H9 (cell line): Measurements from ENCODE around the gene TMEM82. TPM values are rescaled to one million over a fixed set of nuclear protein-coding genes. Genes with fewer than 3 reads are reported as not detected.

Experiments
- DNase-seq: peaks from one replicate; pipeline ENCODE4 v3.0.0-alpha.2; 2017
- H2AFZ ChIP-seq: one replicate; pipeline ENCODE4 v1.6.1; 2013; ENCODE audit warnings: mild to moderate bottlenecking, low read length, control low read depth, moderate library complexity
- H2AK5ac ChIP-seq: 2 replicates; pipeline ENCODE4 v1.6.1; 2013; ENCODE audit warnings: low read length, control low read depth, mixed read lengths; ENCODE audit not compliant: insufficient read length
- H2BK120ac ChIP-seq: one replicate; pipeline ENCODE4 v1.6.1; 2013; ENCODE audit warnings: low read depth, mild to moderate bottlenecking, low read length, control low read depth, inconsistent platforms; ENCODE audit not compliant: poor library complexity, severe bottlenecking
- H2BK12ac ChIP-seq: 2 replicates; pipeline ENCODE4 v1.6.1; 2013; ENCODE audit warnings: low read length, control low read depth, mixed read lengths, low read depth; ENCODE audit not compliant: insufficient read length
- H2BK15ac ChIP-seq: 2 replicates; pipeline ENCODE4 v1.6.1; 2013; ENCODE audit warnings: low read depth, low read length, control low read depth
- H2BK20ac ChIP-seq: one replicate; pipeline ENCODE4 v1.6.1; 2013; ENCODE audit warnings: low read depth, mild to moderate bottlenecking, low read length, control low read depth, inconsistent platforms; ENCODE audit not compliant: poor library complexity, severe bottlenecking
- H2BK5ac ChIP-seq: 2 replicates; pipeline ENCODE4 v1.6.1; 2013; ENCODE audit warnings: low read length, control low read depth, mixed read lengths; ENCODE audit not compliant: insufficient read length
- H3K14ac ChIP-seq: 2 replicates; pipeline ENCODE4 v1.6.1; 2013; ENCODE audit warnings: low read length, control low read depth; ENCODE audit not compliant: insufficient read depth
- H3K18ac ChIP-seq: 2 replicates; pipeline ENCODE4 v1.6.1; 2013; ENCODE audit warnings: low read depth, mild to moderate bottlenecking, mixed read lengths, low read length, control low read depth; ENCODE audit not compliant: insufficient read length
- H3K23ac ChIP-seq: 2 replicates; pipeline ENCODE4 v1.6.1; 2013; ENCODE audit warnings: low read length, control low read depth, mixed read lengths, low read depth; ENCODE audit not compliant: insufficient read length
- H3K23me2 ChIP-seq: 2 replicates; pipeline ENCODE4 v1.6.1; 2013; ENCODE audit warnings: low read depth, mild to moderate bottlenecking, mixed read lengths, low read length, control low read depth; ENCODE audit not compliant: insufficient read length, poor library complexity, severe bottlenecking
- H3K27ac ChIP-seq: 2 replicates; pipeline ENCODE4 v1.5.1; 2013; ENCODE audit warnings: low read length, control low read depth, mixed read lengths, low read depth; ENCODE audit not compliant: insufficient read length
- H3K27me3 ChIP-seq: 2 replicates; pipeline ENCODE4 v1.6.1; 2013; ENCODE audit warnings: low read length, control low read depth, inconsistent platforms; ENCODE audit not compliant: insufficient read depth
- H3K4ac ChIP-seq: 2 replicates; pipeline ENCODE4 v1.6.1; 2013; ENCODE audit warnings: low read depth, mild to moderate bottlenecking, control low read depth, inconsistent platforms, low read length, moderate library complexity
- H3K4me1 ChIP-seq: 2 replicates; pipeline ENCODE4 v1.6.1; 2013; ENCODE audit warnings: low read length, control low read depth, inconsistent platforms; ENCODE audit not compliant: insufficient read depth
- H3K4me2 ChIP-seq: 2 replicates; pipeline ENCODE4 v1.6.1; 2013; ENCODE audit warnings: low read length, control low read depth, mixed read lengths; ENCODE audit not compliant: insufficient read length, insufficient read depth
- H3K56ac ChIP-seq: 2 replicates; pipeline ENCODE4 v1.6.1; 2013; ENCODE audit warnings: low read depth, mild to moderate bottlenecking, mixed read lengths, low read length, control low read depth; ENCODE audit not compliant: insufficient read length
- H3K79me1 ChIP-seq: 2 replicates; pipeline ENCODE4 v1.6.1; 2013; ENCODE audit warnings: low read depth, mild to moderate bottlenecking, moderate library complexity, low read length, control low read depth, inconsistent platforms; ENCODE audit not compliant: insufficient read depth, poor library complexity, severe bottlenecking
- H3K79me2 ChIP-seq: 2 replicates; pipeline ENCODE4 v1.6.1; 2013; ENCODE audit warnings: low read length, control low read depth, inconsistent platforms; ENCODE audit not compliant: insufficient read depth
- H3K9ac ChIP-seq: 2 replicates; pipeline ENCODE4 v1.6.1; 2013; ENCODE audit warnings: low read length, control low read depth, mixed read lengths; ENCODE audit not compliant: insufficient read length; ENCODE audit errors: extremely low read depth
- H3K9me3 ChIP-seq: one replicate; pipeline ENCODE4 v1.6.1; 2013; ENCODE audit warnings: low read depth, low read length, inconsistent platforms; ENCODE audit not compliant: control insufficient read depth
- H3T11ph ChIP-seq: one replicate; pipeline ENCODE4 v1.6.1; 2013; ENCODE audit warnings: mild to moderate bottlenecking, low read length, control low read depth, inconsistent platforms
- H4K20me1 ChIP-seq: one replicate; pipeline ENCODE4 v1.6.1; 2013; ENCODE audit not compliant: control insufficient read depth, insufficient read length, insufficient read depth
- H4K5ac ChIP-seq: 2 replicates; pipeline ENCODE4 v1.6.1; 2013; ENCODE audit warnings: low read depth, mild to moderate bottlenecking, mixed read lengths, low read length, control low read depth; ENCODE audit not compliant: insufficient read length
- H4K8ac ChIP-seq: replicated peaks from 2 replicates; pipeline ENCODE4 v1.6.1; 2013; ENCODE audit warnings: low read length, control low read depth, mixed read lengths, low read depth; ENCODE audit not compliant: insufficient read length
- H4K91ac ChIP-seq: 2 replicates; pipeline ENCODE4 v1.6.1; 2013; ENCODE audit warnings: low read depth, mild to moderate bottlenecking, moderate library complexity, mixed read lengths, low read length, control low read depth; ENCODE audit not compliant: insufficient read length
- H3K27ac Mint-ChIP-seq, 3 experiments: 2 replicates in 2 of 3; 3 replicates in 1 of 3; pipeline ENCODE4 v1.8.0; 2020 to 2021; ENCODE audit warnings: mixed read lengths in 3 of 3, mild to moderate bottlenecking in 1 of 3, moderate library complexity in 1 of 3
- H3K27me3 Mint-ChIP-seq: 2 replicates; pipeline ENCODE4 v1.8.0; 2021; ENCODE audit warnings: low read depth, mild to moderate bottlenecking, moderate library complexity, mixed read lengths
- H3K36me3 Mint-ChIP-seq, 3 experiments: 2 replicates in 2 of 3; 3 replicates in 1 of 3; pipeline ENCODE4 v1.8.0; 2020 to 2021; ENCODE audit warnings: low read depth in 3 of 3, mixed read lengths in 3 of 3; ENCODE audit not compliant: insufficient read depth in 1 of 3
- H3K4me1 Mint-ChIP-seq, 2 experiments: 2 replicates each; pipeline ENCODE4 v1.8.0; 2020; ENCODE audit warnings: mixed read lengths in 2 of 2
- H3K4me3 Mint-ChIP-seq, 2 experiments: 2 replicates in 1 of 2; 3 replicates in 1 of 2; pipeline ENCODE4 v1.8.0; 2020 to 2021; ENCODE audit warnings: mild to moderate bottlenecking in 2 of 2, mixed read lengths in 2 of 2, moderate library complexity in 1 of 2
- H3K9me3 Mint-ChIP-seq, 2 experiments: 2 replicates in 1 of 2; 3 replicates in 1 of 2; pipeline ENCODE4 v1.8.0; 2020; ENCODE audit warnings: mild to moderate bottlenecking in 2 of 2, mixed read lengths in 2 of 2, moderate library complexity in 1 of 2
- CTCF ChIP-seq: fragments of 200-600 bp; sonication (generic); conservative IDR thresholded peaks from 3 replicates; pipeline ENCODE4 v1.8.0; 2021; ENCODE audit warnings: antibody characterized with exemption, mild to moderate bottlenecking
- WGBS: extraction: QIAGEN DNeasy Blood & Tissue Kit; methylation state at CpG from one replicate; pipeline ENCODE4 v1.1.7; 2013; ENCODE audit warnings: missing lambda C conversion rate, low lambda C conversion rate, mixed read lengths; ENCODE audit not compliant: insufficient read length; ENCODE audit errors: extremely low coverage; 5-methylcytosine and 5-hydroxymethylcytosine counted together
- total RNA-seq: library from RNA; stranded (reverse); gene quantifications from 2 replicates; pipeline ENCODE4 v1.2.1, GENCODE V29; 2021

Gene TMEM82
- total RNA-seq, 1 experiment from 2014 or later: 1.4 TPM

GRCh38 chr1:15740924-15741850 is 1.1 kb upstream of the TMEM82 start:
- H2BK12ac ChIP-seq: no peak overlapping the region
- H3K4me1 ChIP-seq: no peaks in the 10 kb centered on the region
- no peak overlapping the region for H3K9ac ChIP-seq
- H2BK120ac ChIP-seq: no peak overlapping the region
- no peak overlapping the region for H3K56ac ChIP-seq
- no peak overlapping the region for H2BK5ac ChIP-seq
- H3K9me3 Mint-ChIP-seq: no peaks in the 10 kb centered on the region
- peak overlapping the region in 1 of 2 experiments; percentile 48; a peak in 3 of 5 replicates for H3K4me3 Mint-ChIP-seq
- no peaks in the 10 kb centered on the region for H3K27me3 ChIP-seq
- no peak overlapping the region for H2AFZ ChIP-seq
- H3K27ac Mint-ChIP-seq: peak overlapping the region in 2 of 3 experiments; percentile 49 to 84; a peak in 2 of 7 replicates
- no peak overlapping the region for H3K4me2 ChIP-seq
- H3T11ph ChIP-seq: no peak overlapping the region
- H2AK5ac ChIP-seq: no peak overlapping the region
- H4K91ac ChIP-seq: no peak overlapping the region
- no peaks in the 10 kb centered on the region for H3K23me2 ChIP-seq
- H3K27ac ChIP-seq: no peak overlapping the region
- H3K4ac ChIP-seq: no peak overlapping the region
- H2BK15ac ChIP-seq: no peak overlapping the region
- no peak overlapping the region for H4K8ac ChIP-seq
- no peak overlapping the region for H3K18ac ChIP-seq
- H3K14ac ChIP-seq: no peak overlapping the region
- H3K23ac ChIP-seq: no peak overlapping the region
- no CpG with 5 or more reads among the region's 27 CpGs for WGBS
- H3K27me3 Mint-ChIP-seq: peaks cover 2% of the 10 kb centered on the region
- H3K36me3 Mint-ChIP-seq: no peaks in the 10 kb centered on the region
- no peak overlapping the region for H2BK20ac ChIP-seq
- no peaks in the 10 kb centered on the region for H3K79me2 ChIP-seq
- H3K79me1 ChIP-seq: no peaks in the 10 kb centered on the region
- TF ChIP-seq CTCF: peak; percentile 95
- H4K20me1 ChIP-seq: no peaks in the 10 kb centered on the region
- no peaks in the 10 kb centered on the region for H3K9me3 ChIP-seq
- DNase-seq: peak; percentile 92
- peaks cover 15 to 29% of the 10 kb centered on the region in 2 experiments for H3K4me1 Mint-ChIP-seq
- no peak overlapping the region for H4K5ac ChIP-seq
